ENCODE data around the gene NFYC.
"Not testable (repeated sequence)": the region's sequence is repeated elsewhere in the genome, so short reads cannot be mapped to it uniquely, and the experiment has no call there.

Gene NFYC

DNA sequence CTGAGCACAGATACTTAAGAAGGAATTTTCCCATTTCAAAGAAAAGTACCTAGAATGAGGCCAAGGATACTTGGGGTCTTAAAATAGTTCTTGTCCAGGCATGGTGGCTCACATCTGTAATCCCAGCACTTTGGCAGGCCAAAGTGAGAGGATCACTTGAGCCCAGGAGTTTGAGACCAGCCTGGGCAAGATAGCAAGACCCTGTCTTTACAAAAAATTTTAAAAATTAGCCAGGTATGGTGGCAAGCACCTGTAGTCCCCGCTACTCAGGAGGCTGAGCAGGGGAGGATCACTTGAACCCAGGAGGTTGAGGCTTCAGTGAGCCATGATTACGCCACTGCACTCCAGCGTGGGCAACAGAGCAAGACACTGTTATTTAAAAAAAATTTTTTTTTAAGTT lies 29.0 kb downstream of the NFYC start:
- TF ChIP-seq CTCF (IDR thresholded peaks at IDR 0.05; ENCODE audit: insufficient read depth, low read length, missing control alignments), result no peak
- CTCF ChIA-PET, result no interaction called here
- H3K4me3 ChIP-seq (ENCODE audit: low read depth, low read length), result no peak overlapping the region

GRCh38 chr1:40722622-40723021 lies 31.1 kb downstream of the NFYC start:
- no peak overlapping the region for H3K4me3 ChIP-seq (ENCODE audit: low read depth, low read length)
- TF ChIP-seq CTCF (IDR thresholded peaks at IDR 0.05; ENCODE audit: insufficient read depth, low read length, missing control alignments), result no peak
- ChIA-PET CTCF (interaction anchor here (0.9 to 1.1 kb wide), 3 partner anchors 11 to 53 kb away, joined by 3 to 4 read pairs (median 3); no protein-coding TSS in a partner anchor), POLR2A (no interaction called here)
- DNase-seq (ENCODE audit: low read depth, low spot score), result no peak

More for the DNA sequence above, 29.0 kb downstream of the NFYC start:
- POLR2A ChIA-PET, result no interaction called here
- DNase-seq (ENCODE audit: low read depth, low spot score), result no peak

DNA sequence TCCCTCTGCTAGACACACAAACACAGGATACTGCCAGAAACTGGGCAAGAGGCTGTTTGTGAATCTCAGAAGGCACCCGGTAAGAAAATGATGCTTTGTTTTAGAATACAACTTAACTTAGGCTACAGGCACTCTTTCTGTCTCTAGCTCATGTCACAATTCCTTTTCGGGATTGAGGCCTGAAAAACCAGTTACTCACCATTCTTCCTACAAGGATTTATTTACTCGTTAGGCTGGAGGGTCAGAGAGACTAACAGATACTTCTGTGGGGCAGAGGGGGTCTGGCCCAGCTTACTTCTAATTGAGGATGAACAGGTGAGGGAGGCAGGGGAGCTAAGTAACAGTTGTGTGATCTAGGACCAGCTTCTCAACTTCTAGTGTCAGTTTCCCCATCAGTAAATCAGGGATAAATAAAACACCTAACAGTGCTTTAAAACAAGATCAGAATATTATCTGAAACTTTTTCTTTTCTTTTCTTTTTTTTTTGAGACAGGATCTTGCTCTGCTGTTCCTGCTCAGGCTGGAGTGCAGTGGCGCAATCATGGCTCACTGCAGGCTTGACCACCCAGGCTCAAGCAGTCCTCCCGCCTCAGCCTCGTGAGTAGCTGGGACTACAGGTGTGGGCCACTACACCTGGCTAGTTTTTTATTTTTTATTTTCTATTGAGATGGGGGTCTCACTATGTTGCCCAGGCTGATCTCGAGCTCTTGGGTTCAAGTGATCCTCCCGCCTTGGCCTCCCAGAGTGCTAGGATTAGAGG lies 31.9 kb downstream of the NFYC start:
- H3K4me3 ChIP-seq (ENCODE audit: low read depth, low read length), result no peak overlapping the region
- ChIA-PET POLR2A (no interaction called here), CTCF (interaction anchor here (0.7 to 1.1 kb wide), 4 partner anchors 10 to 54 kb away, joined by 3 to 4 read pairs (median 3); no protein-coding TSS in a partner anchor)
- DNase-seq (ENCODE audit: low read depth, low spot score), result no peak
- TF ChIP-seq CTCF (IDR thresholded peaks at IDR 0.05; ENCODE audit: insufficient read depth, low read length, missing control alignments), result no peak

DNA sequence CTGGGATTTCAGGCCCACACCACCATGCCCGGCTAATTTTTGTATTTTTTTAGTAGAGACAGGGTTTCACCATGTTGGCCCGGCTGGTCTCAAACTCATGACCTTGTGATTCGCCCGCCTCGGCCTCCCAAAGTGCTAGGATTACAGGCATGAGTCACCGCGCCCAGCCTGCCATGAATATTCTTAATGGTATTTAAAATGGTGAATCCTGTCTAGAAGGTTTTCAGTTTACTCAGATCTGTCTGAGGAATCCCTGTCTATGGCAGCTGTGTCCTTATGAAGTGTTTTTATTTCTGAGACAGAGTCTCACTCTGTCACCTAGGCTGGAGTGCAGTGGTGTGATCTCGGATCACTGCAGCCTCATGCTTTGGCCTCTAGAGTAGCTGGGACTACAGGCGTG lies 36.2 kb downstream of the NFYC start:
- CTCF ChIA-PET; POLR2A ChIA-PET; H3K4me3 ChIP-seq (ENCODE audit: low read depth, low read length): not testable (repeated sequence)
- DNase-seq (ENCODE audit: low read depth, low spot score), result peak; percentile 33

GRCh38 chr1:40729316-40729862 lies 37.9 kb downstream of the NFYC start:
- CTCF ChIA-PET, result interaction anchor here (0.6 to 1.3 kb wide), 3 partner anchors 9 to 416 kb away, joined by 3 to 5 read pairs (median 5); no protein-coding TSS in a partner anchor
- not testable (repeated sequence) for DNase-seq (ENCODE audit: low read depth, low spot score); H3K4me3 ChIP-seq (ENCODE audit: low read depth, low read length)
- POLR2A ChIA-PET, result interaction anchor here (1.2 kb wide), 1 partner anchor 62 kb away, joined by 3 read pairs; no protein-coding TSS in a partner anchor

DNA sequence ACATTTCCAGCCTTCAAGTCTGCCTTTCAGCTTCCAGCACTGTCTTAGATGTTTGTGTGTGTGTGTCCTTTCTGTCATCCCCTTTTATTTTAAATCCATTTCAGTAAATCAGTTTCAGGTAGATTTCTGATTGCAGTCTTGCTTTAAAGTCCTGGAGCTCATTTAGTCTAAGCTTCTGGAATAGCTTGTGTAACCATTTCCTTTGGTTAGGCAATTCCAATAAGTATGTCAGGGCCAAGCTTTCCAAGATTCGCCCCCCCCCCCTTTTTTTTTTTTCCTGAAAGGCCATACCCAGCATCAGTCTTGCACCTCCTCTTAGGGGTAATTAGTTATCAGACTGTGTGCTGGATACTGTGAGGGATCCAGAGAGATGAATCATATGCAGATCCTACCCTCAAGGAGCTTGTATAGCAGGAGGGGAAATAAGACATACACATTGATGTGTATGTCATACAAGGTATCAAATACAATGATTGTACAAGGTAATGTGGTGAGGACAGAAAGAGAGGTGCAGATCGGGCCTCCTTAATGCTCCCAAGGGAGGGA lies 41.3 kb downstream of the NFYC start:
- POLR2A ChIA-PET, result no interaction called here
- DNase-seq (ENCODE audit: low read depth, low spot score), result no peak
- no peak for TF ChIP-seq CTCF (IDR thresholded peaks at IDR 0.05; ENCODE audit: insufficient read depth, low read length, missing control alignments)
- CTCF ChIA-PET, result interaction anchor here (1.2 to 1.9 kb wide), 4 partner anchors 9 to 42 kb away, joined by 3 to 5 read pairs (median 4); no protein-coding TSS in a partner anchor
- no peak overlapping the region for H3K4me3 ChIP-seq (ENCODE audit: low read depth, low read length)

- ChIA-PET CTCF (interaction anchor here (0.8 to 1.2 kb wide), 2 partner anchors 13 to 25 kb away, joined by 3 read pairs; no protein-coding TSS in a partner anchor), POLR2A (no interaction called here)
- no peak for TF ChIP-seq CTCF (IDR thresholded peaks at IDR 0.05; ENCODE audit: insufficient read depth, low read length, missing control alignments)
- H3K4me3 ChIP-seq (ENCODE audit: low read depth, low read length), result no peak overlapping the region
- no peak for DNase-seq (ENCODE audit: low read depth, low spot score)
These were observed 43.6 kb downstream of the NFYC start for GRCh38 chr1:40734882-40735628.
